RWPE1 (cell line): ENCODE results near the gene DYNC1H1.

Experiments used
- CTCF ChIA-PET: fragments of 350-600 bp; sonication (Branson Sonifier 250); formaldehyde crosslinking; extraction: SDS; loops from one replicate; lab custom pipeline; 2021; lab: Yijun Ruan, JAX
- POLR2A ChIA-PET: fragments of 400-600 bp; formaldehyde crosslinking; extraction: SDS; loops from one replicate; lab custom pipeline; 2020; ENCODE audit warnings: antibody characterized with exemption; ENCODE audit not compliant: low non-redundant PET; lab: Yijun Ruan, JAX
- DNase-seq: peaks from one replicate; pipeline ENCODE4 v3.0.0; 2012; ENCODE audit warnings: low spot score
- H3K27ac ChIP-seq: fragments of 450-650 bp; 2 replicates; pipeline ENCODE4 v1.5.1; 2017
- CTCF ChIP-seq: fragments of 450-650 bp; conservative IDR thresholded peaks from 2 replicates; pipeline ENCODE4 v1.5.1; 2017; ENCODE audit warnings: low read depth, mild to moderate bottlenecking

The DYNC1H1 gene

DNA sequence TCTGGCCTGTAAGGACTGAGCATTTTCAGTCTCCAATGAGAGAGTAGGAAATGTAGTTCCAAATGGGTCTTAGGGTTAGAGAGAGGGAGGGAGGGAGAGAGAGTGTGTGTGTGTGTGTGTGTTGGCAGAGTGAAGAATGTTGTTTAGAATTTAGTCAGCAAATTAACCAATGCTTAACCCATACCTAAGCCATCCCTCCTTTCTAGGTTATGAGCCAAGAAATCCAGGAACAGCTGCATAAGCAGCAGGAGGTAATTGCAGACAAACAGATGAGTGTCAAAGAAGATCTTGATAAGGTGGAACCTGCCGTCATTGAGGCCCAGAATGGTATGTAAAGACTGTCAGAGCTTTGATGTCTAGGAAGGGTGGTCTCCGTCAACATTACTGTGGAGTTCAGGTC, 65.6 kb downstream of the DYNC1H1 start:
- ChIA-PET CTCF (no interaction called here), POLR2A (no interaction called here)
- no peak for TF ChIP-seq CTCF
- H3K27ac ChIP-seq: no peak overlapping the region
- no peak for DNase-seq

- H3K27ac ChIP-seq: no peak overlapping the region
- DNase-seq: no peak
- no peak for TF ChIP-seq CTCF
- POLR2A ChIA-PET: no interaction called here
- CTCF ChIA-PET: interaction anchor here (1.0 kb wide), 1 partner anchor 20 kb away, joined by 4 read pairs; no protein-coding TSS in a partner anchor
Measured at GRCh38 chr14:102033241-102033640, 68.9 kb downstream of the DYNC1H1 start.

DNA sequence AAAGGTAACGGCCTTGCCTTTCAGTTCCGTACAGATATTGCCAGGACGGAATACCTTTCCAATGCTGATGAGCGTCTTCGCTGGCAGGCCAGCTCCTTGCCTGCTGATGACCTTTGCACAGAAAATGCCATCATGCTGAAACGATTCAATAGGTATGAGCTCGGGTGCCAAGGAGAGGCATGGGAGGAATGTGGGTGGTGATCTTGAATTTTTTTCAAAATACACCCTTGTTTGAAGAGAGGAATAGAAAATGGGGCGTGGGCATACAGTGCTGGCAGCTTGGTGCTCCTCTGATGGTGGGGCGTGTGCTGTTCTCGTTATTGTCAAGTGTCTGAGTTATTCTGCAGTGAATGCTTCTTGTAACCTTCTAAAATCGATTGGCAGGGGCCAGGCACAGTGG, 69.9 kb downstream of the DYNC1H1 start:
- 0 out of 2 replicates have a peak overlapping the region, but pooled peaks have one; percentile 13 for H3K27ac ChIP-seq
- no peak for TF ChIP-seq CTCF
- DNase-seq: no peak
- ChIA-PET CTCF (no interaction called here), POLR2A (interaction anchor here (0.5 kb wide), 1 partner anchor 20 kb away, joined by 5 read pairs; no protein-coding TSS in a partner anchor)

DNA sequence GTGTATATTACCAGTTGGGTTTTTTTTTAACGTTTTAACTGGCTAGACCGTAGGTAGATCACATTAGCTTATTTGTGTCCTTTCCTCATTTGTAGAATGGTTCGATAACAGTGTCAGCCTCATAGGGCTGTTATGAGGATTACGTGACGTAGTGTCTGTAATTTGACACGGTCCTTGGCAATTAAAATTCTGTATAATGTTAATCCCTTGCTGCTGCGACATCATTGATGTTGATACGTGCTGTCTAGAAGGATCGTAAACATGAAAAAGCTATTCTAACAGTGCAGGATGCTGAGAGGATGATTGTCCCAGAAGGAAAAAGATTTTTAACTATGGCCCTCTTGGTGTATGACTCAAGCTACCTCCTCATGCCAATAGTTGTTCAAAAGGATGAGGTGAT, 71.5 kb downstream of the DYNC1H1 start:
- ChIA-PET CTCF (no interaction called here), POLR2A (no interaction called here)
- no peak overlapping the region for H3K27ac ChIP-seq
- TF ChIP-seq CTCF: no peak
- no peak for DNase-seq

- DNase-seq: no peak
- TF ChIP-seq CTCF: no peak
- POLR2A ChIA-PET: interaction anchor here (0.7 kb wide), 1 partner anchor 49 kb away, joined by 5 read pairs; no protein-coding TSS in a partner anchor
- CTCF ChIA-PET: interaction anchor here (0.6 to 0.9 kb wide), 3 partner anchors 23 to 48 kb away, joined by 3 to 5 read pairs (median 4); no protein-coding TSS in a partner anchor
- no peak overlapping the region for H3K27ac ChIP-seq
Measured at GRCh38 chr14:102037686-102038085, 73.3 kb downstream of the DYNC1H1 start.

DNA sequence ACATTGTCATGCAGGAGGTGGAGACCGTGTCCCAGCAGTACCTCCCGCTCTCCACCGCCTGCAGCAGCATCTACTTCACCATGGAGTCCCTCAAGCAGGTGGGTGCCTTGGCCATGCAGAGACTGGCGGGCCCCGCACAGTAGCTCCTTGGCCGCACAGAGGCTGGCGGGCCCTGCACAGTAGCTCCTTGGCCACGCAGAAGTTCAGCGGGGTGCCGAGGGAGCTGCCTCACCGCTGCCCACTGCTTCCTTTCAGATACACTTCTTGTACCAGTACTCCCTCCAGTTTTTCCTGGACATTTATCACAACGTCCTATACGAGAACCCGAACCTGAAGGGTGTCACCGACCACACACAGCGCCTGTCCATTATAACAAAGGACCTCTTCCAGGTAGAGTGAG, 74.8 kb downstream of the DYNC1H1 start:
- DNase-seq: no peak
- no peak for TF ChIP-seq CTCF
- CTCF ChIA-PET: interaction anchor here (0.6 kb wide), 1 partner anchor 23 kb away, joined by 5 read pairs; no protein-coding TSS in a partner anchor
- no peak overlapping the region for H3K27ac ChIP-seq
- POLR2A ChIA-PET: no interaction called here

DNA sequence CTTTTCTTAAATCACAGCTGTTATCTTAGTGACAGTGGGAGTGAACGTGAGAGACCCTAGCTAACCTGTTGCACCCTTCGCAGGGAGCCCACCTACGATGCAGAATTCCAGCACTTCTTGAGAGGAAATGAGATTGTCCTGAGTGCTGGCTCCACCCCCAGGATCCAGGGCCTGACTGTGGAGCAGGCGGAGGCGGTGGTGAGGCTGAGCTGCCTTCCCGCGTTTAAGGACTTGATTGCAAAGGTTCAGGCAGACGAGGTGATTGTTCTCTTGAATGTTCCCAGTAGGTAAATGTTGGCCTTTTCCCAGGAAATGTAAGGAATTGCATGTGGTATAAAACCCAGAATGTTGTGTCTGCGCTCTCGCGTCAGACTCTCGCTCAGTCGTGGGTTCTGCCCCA, 75.8 kb downstream of the DYNC1H1 start:
- ChIA-PET CTCF (no interaction called here), POLR2A (no interaction called here)
- DNase-seq: no peak
- TF ChIP-seq CTCF: no peak
- H3K27ac ChIP-seq: no peak overlapping the region
